ENCODE data around the gene RPTOR.

GRCh38 chr17:80573701-80574100, 29.1 kb downstream of the RPTOR start:
- TF ChIP-seq CTCF (conservative IDR thresholded peaks at IDR 0.05; ENCODE audit: low read length) (no peak), EZH2phosphoT487 (IDR thresholded peaks at IDR 0.05; ENCODE audit: borderline replicate concordance, low read depth, low read length) (no peak)

Data from OCI-LY7 (cell line).